RWPE2 (cell line): ENCODE results near the gene SLMAP.

Experiments used
- ATAC-seq: fragments of 200-7000 bp; cut with Tn5 transposase; 3 replicates; pipeline ENCODE4 v1.9.1; 2021; ENCODE audit warnings: low read depth
- DNase-seq: peaks from one replicate; pipeline ENCODE4 v3.0.0-alpha.2; 2020; ENCODE audit warnings: low spot score
- H3K27ac ChIP-seq: fragments of 450-650 bp; 2 replicates; pipeline ENCODE4 v1.5.1; 2017; ENCODE audit warnings: mild to moderate bottlenecking; ENCODE audit not compliant: poor library complexity, severe bottlenecking
- H3K27me3 ChIP-seq: fragments of 250-450 bp; sonication (Bioruptor Pico); 2 replicates; pipeline ENCODE4 v1.5.1; 2021; ENCODE audit warnings: mild to moderate bottlenecking, moderate library complexity; ENCODE audit not compliant: insufficient read depth, poor library complexity, severe bottlenecking
- H3K36me3 ChIP-seq: fragments of 250-450 bp; sonication (Bioruptor Pico); 2 replicates; pipeline ENCODE4 v1.5.1; 2020; ENCODE audit warnings: low read depth, mild to moderate bottlenecking, moderate library complexity
- H3K4me1 ChIP-seq: fragments of 250-450 bp; sonication (Bioruptor Pico); 2 replicates; pipeline ENCODE4 v1.5.1; 2021; ENCODE audit warnings: mild to moderate bottlenecking, moderate library complexity; ENCODE audit not compliant: insufficient read depth, poor library complexity, severe bottlenecking
- H3K4me3 ChIP-seq: fragments of 250-450 bp; sonication (Bioruptor Pico); 2 replicates; pipeline ENCODE4 v1.5.1; 2021; ENCODE audit warnings: mild to moderate bottlenecking, moderate library complexity; ENCODE audit not compliant: severe bottlenecking
- H3K9me3 ChIP-seq: fragments of 250-450 bp; sonication (Bioruptor Pico); 2 replicates; pipeline ENCODE4 v1.5.1; 2021; ENCODE audit warnings: mild to moderate bottlenecking, moderate library complexity; ENCODE audit not compliant: severe bottlenecking
- CTCF ChIP-seq: fragments of 450-650 bp; IDR thresholded peaks from one replicate; pipeline ENCODE4 v1.5.1; 2017; ENCODE audit warnings: mild to moderate bottlenecking, moderate library complexity; ENCODE audit not compliant: poor library complexity, severe bottlenecking

Gene SLMAP

DNA sequence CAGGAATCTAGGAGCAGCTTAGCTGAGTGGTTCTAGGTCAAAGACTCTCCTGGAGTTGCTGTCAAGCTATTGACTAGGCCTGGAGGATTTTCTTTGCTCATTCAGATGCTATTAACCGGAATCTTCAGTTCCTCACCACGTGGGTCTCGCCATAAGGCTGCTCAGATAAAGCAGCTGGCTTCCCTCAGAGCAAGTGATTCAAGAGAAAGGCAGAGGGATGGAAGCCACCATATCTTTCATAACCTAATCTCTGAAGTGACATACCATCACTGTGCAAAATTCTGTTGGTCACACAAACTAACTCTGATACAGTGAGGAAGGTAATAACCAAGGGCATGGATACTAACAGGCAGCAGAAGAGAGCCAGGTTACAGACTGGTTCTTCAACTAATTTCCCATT, 179.4 kb downstream of the SLMAP start:
- ATAC-seq (no peak; the same call in 2 of the 3 replicates), DNase-seq (no peak)
- Histone ChIP-seq H3K27ac (no peak overlapping the region), H3K9me3 (no peaks in the 10 kb centered on the region), H3K4me1 (no peaks in the 10 kb centered on the region), H3K36me3 (peaks cover 15% of the 10 kb centered on the region; the same call in 1 of the 2 replicates), H3K27me3 (no peaks in the 10 kb centered on the region), H3K4me3 (no peak overlapping the region)
- TF ChIP-seq CTCF = no peak

GRCh38 chr3:57937092-57937491, 181.0 kb downstream of the SLMAP start:
- Histone ChIP-seq H3K36me3 (peaks cover 11% of the 10 kb centered on the region; the same call in 1 of the 2 replicates), H3K27me3 (no peaks in the 10 kb centered on the region), H3K9me3 (no peaks in the 10 kb centered on the region), H3K27ac (no peak overlapping the region), H3K4me3 (no peak overlapping the region), H3K4me1 (no peaks in the 10 kb centered on the region)
- DNase-seq (no peak), ATAC-seq (no peak)
- no peak for TF ChIP-seq CTCF

GRCh38 chr3:57939775-57940174, 183.7 kb downstream of the SLMAP start:
- Histone ChIP-seq H3K36me3 (no peaks in the 10 kb centered on the region), H3K9me3 (no peaks in the 10 kb centered on the region), H3K4me3 (no peak overlapping the region), H3K27ac (no peak overlapping the region), H3K27me3 (no peaks in the 10 kb centered on the region), H3K4me1 (no peaks in the 10 kb centered on the region)
- TF ChIP-seq CTCF = no peak
- DNase-seq (no peak), ATAC-seq (no peak)

- TF ChIP-seq CTCF = no peak
- no peaks in the 10 kb centered on the region for H3K36me3 ChIP-seq
- no peaks in the 10 kb centered on the region for H3K27me3 ChIP-seq
- H3K9me3 ChIP-seq = no peaks in the 10 kb centered on the region
- no peak overlapping the region for H3K4me3 ChIP-seq
- no peaks in the 10 kb centered on the region for H3K4me1 ChIP-seq
- no peak for ATAC-seq
- no peak for DNase-seq
- H3K27ac ChIP-seq = no peak overlapping the region
Measured at GRCh38 chr3:57942388-57942787, 186.3 kb downstream of the SLMAP start.

DNA sequence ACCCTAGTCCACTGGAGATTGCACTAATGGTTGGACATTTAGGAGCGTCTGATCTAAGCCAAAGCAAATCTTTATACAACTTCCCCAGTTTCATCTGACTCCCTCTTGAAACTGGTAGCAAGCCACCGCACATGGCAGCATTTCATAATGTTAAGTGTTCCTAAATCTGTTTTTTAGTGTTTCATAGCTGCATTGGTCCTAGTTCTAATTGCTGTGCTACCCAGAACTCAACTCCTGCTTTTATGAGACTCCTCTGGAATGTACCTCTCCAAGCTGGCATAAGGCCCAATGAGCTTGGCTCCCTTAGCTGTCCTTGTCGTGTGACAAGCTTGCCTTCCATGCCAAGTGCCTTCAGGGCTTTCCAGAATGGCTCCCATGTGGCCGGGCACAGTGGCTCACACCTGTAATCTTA, 186.8 kb downstream of the SLMAP start:
- no peaks in the 10 kb centered on the region for H3K9me3 ChIP-seq
- H3K4me3 ChIP-seq = no peak overlapping the region
- no peaks in the 10 kb centered on the region for H3K4me1 ChIP-seq
- DNase-seq (no peak), ATAC-seq (no peak; the same call in 2 of the 3 replicates)
- H3K27ac ChIP-seq = no peak overlapping the region
- H3K27me3 ChIP-seq = no peaks in the 10 kb centered on the region
- H3K36me3 ChIP-seq = no peaks in the 10 kb centered on the region
- TF ChIP-seq CTCF = no peak
